GM12865 (cell line): ENCODE data around the gene TMEM245.
A peak's percentile ranks its signal among the peaks of the same experiment; 100 is the strongest.

Experiments
- DNase-seq: peaks from one replicate; pipeline ENCODE4 v3.0.0; 2010; ENCODE audit warnings: low read depth
- H3K4me3 ChIP-seq: 2 replicates; pipeline ENCODE4 v1.5.1; 2011; ENCODE audit warnings: mild to moderate bottlenecking, low read depth, low read length, control low read depth
- TF ChIP-seq, protein P1 (sequence below): IDR thresholded peaks from 2 replicates; pipeline ENCODE4 v1.5.1; 2011; ENCODE audit warnings: low read length, control low read depth, low read depth, inconsistent platforms; ENCODE audit not compliant: insufficient read depth; ENCODE audit errors: missing control alignments

Gene TMEM245

DNA sequence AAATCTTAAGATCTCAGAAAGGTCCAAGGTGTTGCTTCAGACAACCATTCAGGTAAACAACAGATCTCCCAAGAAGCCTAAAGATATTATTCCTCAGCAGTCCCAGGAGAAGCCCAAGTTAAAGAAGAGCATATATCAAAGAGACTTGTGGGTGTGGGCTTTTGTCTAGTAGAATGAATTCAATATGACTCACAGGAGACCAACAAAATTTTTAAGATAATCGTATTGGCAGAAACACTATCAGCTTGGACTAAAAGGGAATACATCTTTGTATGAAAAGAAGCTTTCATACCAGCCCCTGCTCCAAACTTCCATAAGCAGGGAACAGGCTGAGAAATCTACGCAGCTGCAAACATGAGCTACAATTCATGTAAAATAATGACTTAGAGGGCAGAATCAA, 116.6 kb downstream of the TMEM245 start:
- TF ChIP-seq, protein P1, sequence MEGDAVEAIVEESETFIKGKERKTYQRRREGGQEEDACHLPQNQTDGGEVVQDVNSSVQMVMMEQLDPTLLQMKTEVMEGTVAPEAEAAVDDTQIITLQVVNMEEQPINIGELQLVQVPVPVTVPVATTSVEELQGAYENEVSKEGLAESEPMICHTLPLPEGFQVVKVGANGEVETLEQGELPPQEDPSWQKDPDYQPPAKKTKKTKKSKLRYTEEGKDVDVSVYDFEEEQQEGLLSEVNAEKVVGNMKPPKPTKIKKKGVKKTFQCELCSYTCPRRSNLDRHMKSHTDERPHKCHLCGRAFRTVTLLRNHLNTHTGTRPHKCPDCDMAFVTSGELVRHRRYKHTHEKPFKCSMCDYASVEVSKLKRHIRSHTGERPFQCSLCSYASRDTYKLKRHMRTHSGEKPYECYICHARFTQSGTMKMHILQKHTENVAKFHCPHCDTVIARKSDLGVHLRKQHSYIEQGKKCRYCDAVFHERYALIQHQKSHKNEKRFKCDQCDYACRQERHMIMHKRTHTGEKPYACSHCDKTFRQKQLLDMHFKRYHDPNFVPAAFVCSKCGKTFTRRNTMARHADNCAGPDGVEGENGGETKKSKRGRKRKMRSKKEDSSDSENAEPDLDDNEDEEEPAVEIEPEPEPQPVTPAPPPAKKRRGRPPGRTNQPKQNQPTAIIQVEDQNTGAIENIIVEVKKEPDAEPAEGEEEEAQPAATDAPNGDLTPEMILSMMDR = no peak
- DNase-seq = no peak
- H3K4me3 ChIP-seq = no peak overlapping the region

DNA sequence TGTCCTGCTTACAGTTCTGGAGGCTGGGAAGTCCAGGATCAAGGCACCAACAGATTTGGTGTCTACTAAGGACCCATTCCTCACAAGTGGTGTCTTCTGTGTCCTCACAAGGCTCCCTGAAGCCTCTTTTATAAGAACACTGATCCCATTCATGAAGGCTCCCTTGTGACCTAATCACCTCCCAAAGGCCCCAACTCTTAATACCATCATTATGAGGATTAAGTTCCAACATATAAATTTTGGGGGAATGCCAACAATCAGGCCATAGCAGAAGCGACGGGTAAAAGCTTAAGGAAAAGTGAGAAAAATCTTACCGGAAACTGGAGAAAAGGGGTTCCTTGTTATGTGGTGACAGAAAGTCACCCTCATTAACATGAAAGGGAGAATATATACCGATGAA, 117.6 kb downstream of the TMEM245 start:
- no peak overlapping the region for H3K4me3 ChIP-seq
- TF ChIP-seq, protein P1 = no peak
- DNase-seq = no peak

DNA sequence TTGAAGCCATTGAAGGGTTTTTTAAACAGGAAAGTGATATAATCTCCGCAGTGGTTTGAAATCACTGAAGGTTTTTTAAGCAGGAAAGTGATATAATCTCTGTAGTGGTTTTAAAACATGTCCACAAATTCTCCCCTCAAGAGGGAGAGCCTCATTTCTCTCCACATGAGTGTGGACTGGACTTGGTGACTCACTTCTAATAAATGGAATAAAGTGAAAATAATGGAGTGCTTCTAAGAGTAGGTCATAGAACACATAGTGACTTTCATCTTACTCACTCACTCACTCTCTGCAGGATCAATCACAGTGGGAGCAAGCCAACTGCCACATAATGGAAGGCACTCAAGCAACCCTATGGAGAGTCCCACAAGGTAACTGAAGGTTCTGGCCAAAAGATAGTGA, 118.5 kb downstream of the TMEM245 start:
- TF ChIP-seq, protein P1 = no peak
- no peak overlapping the region for H3K4me3 ChIP-seq
- no peak for DNase-seq

DNA sequence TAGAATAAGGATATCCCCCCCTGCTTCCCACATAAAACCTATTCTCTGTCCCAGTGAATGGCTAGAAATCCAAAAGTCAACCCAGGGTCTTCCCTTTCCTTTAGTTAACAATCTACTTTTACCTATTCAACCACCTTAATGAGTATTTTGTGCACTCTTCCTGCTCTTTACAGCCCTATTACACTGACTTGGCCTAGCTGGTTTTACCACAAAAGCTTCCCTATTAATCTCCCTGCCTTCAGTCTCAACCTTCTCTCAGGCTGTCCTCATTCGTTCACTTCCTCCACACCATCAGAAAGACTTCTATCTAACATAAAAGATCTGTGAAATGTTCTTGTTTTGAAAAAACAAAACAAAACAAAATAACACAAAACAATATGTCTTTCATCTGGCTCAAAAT, 122.6 kb downstream of the TMEM245 start:
- no peak overlapping the region for H3K4me3 ChIP-seq
- TF ChIP-seq, protein P1 = no peak
- DNase-seq = no peak

DNA sequence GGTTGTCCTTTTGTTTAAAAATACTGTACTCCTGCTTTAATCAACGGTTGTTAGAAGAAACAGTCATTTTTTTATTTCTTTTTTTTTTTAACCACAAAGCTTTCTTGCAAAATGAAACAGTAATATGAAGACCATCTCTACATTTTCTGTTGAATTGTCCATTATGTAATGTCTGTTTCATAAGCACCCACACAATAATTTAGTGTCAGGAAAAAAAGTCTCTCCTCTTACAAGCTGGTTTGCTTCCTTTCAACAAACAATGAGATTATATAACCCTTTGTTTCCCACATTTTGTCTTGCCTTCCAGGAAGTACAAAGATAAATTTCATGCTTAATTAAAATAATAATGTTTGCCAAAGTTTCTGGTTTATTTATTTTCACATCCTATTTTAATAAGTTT, 123.1 kb downstream of the TMEM245 start:
- TF ChIP-seq, protein P1 = no peak
- H3K4me3 ChIP-seq = no peak overlapping the region
- DNase-seq = no peak

DNA sequence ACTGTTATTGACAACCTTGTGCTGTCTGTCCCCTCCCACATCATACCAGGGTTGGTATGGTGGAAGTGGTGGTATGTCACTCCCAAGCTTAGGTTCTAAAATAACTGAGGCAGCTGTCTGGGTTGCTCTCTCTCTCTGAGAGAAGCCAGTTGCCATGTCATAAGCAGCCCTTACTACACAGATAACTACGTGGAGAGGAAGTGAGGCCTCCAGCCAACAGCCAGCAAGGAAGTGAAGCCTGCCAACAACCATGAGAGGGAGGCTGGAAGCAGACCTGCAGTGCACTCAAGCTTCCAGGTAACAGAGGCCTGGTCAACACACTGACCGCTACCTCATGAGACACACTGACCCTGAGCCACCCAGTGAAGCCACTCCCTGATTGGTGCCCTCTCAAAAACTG, 125.1 kb downstream of the TMEM245 start:
- DNase-seq = peak; percentile 36
- no peak overlapping the region for H3K4me3 ChIP-seq
- TF ChIP-seq, protein P1 = no peak

DNA sequence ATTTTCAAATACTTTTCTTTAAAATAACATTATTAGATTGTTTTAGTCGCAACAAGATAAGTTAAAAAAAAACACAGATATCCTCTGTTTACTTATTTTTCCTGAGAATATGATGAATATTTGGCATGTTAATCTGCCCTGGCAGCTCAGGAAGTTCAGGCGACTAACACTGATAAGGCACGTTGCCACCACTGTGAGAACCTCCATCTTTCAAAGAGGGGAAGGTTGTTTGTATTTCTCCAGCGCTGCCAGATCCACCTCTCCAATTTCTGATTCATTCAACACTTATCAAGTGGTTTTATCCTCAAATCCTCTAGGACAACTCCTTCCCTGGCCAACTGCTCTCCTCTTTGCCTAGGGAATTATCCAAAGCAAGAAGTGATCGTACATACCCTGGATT, 128.3 kb downstream of the TMEM245 start:
- DNase-seq = no peak
- TF ChIP-seq, protein P1 = no peak
- H3K4me3 ChIP-seq = no peak overlapping the region
